Panc1 (cell line): ENCODE results near the gene NTM.

Experiments used
- POLR2AphosphoS5 ChIP-seq: IDR thresholded peaks from 2 replicates; pipeline ENCODE4 v1.6.1; 2012; ENCODE audit warnings: mild to moderate bottlenecking, low read depth, low read length, moderate library complexity
- SIN3A ChIP-seq: IDR thresholded peaks from 2 replicates; pipeline ENCODE4 v1.6.1; 2012; ENCODE audit warnings: low read depth, mild to moderate bottlenecking, low read length, moderate library complexity, borderline replicate concordance; ENCODE audit not compliant: insufficient read depth
- TF ChIP-seq, protein P1 (sequence below): fragments of 450-650 bp; IDR thresholded peaks from 2 replicates; pipeline ENCODE4 v1.5.1; 2017; ENCODE audit warnings: mild to moderate bottlenecking

DNA sequence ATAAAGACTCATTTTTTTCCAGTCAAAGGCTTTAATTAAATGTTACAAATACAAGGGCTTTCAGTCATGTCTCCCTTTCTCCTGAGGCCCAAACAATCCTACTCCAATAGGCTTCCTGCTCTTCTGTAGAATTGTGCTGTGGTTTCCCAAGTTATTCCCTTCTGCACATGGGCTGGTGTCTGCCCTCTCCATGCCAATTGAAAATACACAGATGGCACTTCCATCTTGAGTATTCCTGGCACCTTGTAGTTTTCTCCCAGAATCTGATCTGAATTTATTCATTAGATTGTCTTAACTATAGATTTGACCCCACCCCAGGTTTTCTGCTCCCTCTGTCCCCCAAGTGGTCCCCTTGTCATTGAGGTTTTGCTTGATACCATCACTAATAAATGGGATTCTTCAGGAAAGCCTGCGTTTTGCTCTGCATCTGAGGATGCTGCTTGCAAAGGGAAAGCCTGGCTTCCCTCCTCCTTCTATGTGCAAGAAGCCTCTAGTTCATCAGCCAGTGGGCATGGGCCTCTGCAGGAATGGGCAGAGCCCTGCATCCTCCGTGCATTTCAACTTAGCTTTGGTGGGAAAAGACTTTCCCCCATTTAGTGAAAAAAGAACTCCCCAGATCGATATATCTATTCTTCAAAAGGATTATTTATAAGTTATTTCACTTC, 926.7 kb downstream of the NTM start:
- TF ChIP-seq, protein P1, sequence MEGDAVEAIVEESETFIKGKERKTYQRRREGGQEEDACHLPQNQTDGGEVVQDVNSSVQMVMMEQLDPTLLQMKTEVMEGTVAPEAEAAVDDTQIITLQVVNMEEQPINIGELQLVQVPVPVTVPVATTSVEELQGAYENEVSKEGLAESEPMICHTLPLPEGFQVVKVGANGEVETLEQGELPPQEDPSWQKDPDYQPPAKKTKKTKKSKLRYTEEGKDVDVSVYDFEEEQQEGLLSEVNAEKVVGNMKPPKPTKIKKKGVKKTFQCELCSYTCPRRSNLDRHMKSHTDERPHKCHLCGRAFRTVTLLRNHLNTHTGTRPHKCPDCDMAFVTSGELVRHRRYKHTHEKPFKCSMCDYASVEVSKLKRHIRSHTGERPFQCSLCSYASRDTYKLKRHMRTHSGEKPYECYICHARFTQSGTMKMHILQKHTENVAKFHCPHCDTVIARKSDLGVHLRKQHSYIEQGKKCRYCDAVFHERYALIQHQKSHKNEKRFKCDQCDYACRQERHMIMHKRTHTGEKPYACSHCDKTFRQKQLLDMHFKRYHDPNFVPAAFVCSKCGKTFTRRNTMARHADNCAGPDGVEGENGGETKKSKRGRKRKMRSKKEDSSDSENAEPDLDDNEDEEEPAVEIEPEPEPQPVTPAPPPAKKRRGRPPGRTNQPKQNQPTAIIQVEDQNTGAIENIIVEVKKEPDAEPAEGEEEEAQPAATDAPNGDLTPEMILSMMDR, result no peak
- no peak for TF ChIP-seq POLR2AphosphoS5
- TF ChIP-seq SIN3A, result no peak
